GM19463 (cell line): ENCODE measurements around the gene HSPBAP1.

Experiments
- ATAC-seq: cut with Tn5 transposase; IDR thresholded peaks from one replicate; pipeline ENCODE4 v1.9.1; 2021; ENCODE audit warnings: mild to moderate bottlenecking, moderate library complexity; ENCODE audit not compliant: unreplicated experiment

Gene HSPBAP1, protein sequence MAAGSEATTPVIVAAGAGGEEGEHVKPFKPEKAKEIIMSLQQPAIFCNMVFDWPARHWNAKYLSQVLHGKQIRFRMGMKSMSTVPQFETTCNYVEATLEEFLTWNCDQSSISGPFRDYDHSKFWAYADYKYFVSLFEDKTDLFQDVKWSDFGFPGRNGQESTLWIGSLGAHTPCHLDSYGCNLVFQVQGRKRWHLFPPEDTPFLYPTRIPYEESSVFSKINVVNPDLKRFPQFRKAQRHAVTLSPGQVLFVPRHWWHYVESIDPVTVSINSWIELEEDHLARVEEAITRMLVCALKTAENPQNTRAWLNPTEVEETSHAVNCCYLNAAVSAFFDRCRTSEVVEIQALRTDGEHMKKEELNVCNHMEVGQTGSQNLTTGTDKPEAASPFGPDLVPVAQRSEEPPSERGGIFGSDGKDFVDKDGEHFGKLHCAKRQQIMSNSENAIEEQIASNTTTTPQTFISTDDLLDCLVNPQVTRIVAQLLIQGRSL

DNA sequence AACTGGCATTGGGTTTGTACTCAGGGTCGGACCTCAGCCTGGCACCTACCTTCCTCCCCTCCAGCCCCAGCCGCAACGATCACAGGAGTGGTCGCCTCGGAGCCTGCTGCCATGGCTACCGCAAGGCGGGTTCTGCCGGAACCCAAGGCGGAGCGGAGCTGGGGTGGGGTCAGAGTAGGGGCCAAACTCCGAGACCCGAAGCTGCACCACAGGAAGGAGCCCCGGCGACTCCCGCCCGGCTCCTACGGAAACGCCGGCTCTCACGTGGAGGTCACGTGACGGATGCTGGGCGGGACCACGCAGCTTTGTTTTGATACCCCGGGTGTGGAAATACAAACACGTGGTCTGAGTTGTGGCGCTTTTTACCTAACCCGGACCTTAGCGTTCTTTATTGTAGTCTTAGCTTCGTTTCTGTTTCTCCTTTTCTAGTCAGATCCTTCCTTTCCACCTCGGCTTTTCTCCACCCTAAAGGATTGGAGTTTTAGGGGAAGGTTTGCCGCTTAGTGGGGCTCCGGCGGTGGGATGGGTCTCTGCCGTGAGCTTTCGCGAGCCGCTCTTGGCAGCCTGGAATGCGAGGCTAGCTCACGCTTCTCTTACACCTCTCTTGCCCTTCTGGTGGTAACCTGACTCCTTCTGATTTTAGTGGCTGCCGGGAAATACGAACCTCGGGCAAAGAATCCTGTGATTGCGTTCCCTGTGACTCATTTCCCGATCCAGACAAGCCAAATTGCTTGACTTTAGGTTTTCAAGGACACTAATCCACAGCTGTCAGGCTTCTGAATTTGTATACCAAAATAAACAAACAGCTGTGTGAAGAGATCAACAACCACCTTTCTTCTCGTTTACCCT, at the start of gene HSPBAP1:
Gene HSPBAP1 (minus strand): TSS at position 264 of the 849 bp plus-strand sequence. CDS start 151 bp downstream, at position 113.
- peak; percentile 53 for ATAC-seq

DNA sequence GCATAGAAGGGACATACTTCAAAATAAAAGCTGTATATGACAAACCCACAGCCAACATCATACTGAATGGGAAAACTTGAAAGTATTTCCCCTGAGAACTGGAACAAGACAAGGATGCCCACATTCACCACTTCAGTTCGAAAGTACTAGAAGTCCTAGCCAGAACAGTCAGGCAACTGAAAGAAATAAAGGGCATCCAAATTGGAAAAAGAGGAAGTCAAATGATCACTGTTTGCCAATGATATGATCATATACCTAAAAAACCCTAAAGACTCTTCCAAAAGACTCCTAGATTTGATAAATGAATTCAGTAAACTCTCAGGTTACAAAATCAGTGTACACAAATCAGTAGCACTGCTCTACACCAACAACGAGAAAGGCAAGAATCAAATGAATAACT, 42.0 kb upstream of the HSPBAP1 start:
- ATAC-seq = no peak

DNA sequence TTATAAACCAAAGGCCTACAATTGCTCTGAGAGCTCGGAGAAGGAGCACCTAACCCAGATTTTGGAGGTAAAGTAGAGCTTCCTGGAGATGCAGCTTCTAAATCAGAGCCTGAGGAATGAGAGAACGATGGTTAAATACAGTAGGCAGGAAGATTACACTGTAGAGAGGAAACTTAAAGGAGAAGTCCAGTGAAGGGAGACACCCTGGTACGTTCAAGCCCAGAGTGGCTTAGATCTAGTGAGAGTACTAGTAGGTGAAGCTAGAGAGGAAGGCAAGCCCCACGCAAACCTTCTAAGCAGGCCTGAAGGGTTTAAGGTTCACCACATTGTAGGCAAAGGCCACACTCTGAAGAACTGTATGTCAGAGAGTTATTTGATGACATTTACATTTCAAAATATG, 34.6 kb upstream of the HSPBAP1 start:
- ATAC-seq = no peak

DNA sequence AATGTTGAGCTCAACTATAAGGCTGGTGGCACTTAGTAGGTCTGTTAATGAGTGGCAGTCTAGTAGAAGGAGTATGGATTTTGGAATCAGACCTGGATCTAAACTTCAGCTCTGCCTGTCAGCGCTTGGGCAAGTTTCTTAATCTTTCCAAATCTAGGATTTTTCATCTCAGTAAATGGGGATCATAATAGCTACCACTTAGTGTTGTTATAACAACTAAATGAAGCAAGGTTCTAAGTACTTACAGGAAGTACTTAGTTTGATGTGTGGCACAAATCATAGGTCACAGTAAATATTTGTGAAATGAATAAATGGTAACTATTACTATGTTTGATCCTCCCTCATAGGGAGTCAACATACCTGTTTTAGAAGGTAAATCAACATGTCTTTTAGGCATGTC, 32.6 kb upstream of the HSPBAP1 start:
- ATAC-seq = no peak

DNA sequence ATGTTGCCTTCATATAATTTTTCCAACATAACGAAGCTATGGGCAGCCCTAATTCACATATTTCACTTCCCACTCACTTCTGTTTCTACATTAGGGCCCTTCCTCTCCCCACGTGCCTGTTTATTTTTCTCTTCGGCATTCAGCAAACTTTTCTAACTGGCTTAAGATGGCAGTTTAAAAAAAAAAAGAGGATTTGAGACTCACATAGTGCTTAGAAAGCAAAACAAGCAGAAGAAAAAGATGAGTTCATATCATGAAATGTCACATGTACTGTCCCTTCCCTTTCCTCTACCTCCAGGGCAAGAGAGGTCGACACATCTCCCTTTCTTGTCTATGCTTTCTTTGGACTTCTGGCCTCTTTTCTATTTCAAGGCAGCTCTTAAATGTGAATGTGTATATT, 31.8 kb upstream of the HSPBAP1 start:
- no peak for ATAC-seq

DNA sequence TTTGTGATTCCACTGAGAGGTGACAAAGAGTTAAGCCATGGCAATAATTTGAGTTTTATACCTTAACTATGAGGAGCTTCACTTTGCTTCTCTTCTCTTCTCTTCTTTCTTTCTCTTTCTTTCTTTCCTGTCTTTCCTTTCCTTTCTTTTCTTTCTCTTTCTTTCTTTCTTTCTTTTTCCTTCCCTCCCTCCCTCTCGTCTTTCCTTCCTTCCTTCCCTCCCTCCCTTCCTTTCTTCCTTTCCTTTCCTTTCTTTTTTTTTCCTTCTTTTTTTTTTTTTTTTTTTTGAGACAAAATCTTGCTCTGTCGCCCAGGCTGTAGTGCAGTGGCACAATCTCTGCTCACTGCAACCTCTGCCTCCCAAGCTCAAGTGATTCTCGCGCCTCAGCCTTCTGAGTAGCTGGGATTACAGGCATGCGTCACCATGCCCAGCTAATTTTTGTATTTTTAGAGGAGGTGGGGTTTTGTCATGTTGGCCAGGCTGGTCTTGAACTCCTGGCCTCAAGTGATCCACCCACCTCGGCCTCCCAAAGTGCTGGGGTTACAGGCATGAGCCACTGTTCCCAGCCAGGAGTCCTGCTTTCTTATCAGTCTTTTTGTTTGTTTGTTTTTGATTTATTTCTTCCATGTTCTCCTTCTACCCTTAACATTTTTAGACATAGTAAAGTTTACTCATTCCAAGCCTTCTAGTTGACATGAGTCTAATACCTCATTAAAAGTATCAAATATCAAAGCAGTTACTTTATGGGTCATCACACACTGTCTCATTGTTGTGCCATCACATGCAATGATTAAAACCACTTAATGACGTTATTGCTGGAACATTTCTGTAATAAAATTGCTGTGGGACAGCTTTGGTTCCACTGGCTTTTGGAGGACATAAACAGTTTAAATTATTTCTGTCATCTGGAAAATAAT, 31.1 kb upstream of the HSPBAP1 start:
- ATAC-seq = no peak

DNA sequence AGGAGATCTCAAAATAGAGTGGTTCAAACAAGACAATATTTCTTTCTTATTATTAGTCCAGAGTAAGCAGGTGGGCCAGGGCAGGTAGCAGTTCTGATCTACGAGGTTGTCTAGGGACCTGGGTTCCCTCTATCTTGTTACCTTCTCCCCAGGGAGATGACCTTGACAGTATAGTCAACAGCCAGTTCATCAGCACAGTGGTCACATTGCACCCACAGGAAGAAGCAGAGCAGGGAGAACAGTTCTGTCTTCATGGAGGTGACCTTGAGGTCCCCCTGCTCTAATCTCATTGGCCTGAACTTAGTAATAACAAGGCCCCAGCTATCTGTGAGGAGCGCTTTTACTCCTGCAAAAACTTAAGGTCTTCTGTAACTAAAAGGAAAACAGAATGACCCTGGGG, 23.0 kb upstream of the HSPBAP1 start:
- ATAC-seq = no peak

DNA sequence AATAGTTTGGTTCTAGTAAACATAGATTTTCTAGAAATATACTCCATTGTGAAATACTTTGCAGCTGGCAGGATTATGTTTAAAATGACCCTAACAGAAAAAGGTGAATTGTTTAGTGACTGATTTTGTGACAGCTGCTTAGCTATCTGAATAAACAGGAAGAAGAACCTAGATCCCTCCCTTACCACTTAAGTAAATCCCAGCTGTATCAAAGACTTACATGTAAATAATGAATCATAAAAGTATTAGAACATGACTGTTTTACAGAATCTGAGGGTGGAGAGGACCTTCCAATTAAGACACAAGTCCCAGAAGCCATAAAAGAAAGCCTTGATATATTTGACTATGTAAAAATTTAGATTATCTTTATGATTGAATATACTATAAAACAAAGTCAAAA, 17.1 kb upstream of the HSPBAP1 start:
- ATAC-seq = no peak

DNA sequence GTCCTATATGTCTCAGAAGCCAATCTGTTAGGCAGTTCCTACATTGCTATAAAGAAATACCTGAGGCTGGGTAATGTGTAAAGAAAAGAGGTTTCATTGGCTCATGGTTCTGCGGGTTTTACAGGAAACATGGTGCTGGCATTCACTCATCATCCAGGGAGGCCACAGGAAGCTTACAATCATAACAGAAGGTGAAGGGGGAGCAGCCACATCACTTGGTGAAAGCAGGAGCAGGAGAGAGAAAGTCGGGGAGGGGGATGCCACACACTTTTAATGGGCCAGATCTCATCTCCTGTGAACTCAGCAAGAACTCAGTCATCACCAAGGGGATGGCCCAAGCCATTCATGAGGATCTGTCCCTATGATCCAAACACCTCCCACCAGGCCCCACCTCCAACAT, 10.3 kb upstream of the HSPBAP1 start:
- ATAC-seq = no peak

DNA sequence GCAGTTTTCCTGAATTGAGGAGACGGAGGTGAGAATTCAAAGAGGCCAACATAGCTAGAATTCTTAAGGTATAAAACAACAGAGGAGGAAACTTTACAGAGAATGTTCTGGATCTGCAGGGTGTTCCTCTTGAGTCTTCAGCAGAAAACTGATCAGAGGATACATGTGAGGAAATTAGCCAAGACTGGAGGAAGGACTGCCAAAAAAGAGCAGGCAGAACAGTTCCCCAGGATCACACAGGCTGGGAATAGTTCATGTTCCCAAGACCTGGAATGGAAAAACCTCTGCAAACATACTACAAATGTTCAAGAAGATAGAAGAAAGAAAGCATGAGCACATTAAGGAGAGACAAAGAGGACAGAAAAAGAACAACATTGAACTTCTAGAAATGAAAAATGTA, 8.7 kb upstream of the HSPBAP1 start:
- no peak for ATAC-seq

DNA sequence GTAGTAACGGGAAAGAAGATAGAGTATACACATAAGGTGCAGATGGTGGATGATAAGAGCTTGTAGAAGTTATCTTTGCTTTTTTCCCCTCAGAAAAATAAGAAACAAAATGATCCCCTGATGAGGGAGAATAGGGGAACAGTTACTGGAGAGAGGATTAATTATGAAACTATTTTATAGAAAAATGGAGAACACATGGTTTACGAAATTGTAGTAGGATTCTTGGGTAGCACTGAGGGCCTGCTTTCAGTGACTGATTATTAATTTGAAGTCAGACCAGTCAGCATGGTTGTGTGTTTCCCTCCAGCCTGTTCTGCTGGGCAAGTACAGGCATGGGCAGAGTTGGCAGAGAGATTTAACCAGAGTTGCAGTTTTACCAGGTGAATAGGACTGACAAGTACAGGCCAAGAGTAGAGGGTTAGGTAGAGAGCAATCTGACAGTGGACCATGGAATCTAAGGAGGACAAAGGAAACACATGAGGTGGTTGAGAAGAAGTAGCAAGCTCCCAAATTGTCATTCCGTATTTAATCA, 7.1 kb upstream of the HSPBAP1 start:
- ATAC-seq = no peak

DNA sequence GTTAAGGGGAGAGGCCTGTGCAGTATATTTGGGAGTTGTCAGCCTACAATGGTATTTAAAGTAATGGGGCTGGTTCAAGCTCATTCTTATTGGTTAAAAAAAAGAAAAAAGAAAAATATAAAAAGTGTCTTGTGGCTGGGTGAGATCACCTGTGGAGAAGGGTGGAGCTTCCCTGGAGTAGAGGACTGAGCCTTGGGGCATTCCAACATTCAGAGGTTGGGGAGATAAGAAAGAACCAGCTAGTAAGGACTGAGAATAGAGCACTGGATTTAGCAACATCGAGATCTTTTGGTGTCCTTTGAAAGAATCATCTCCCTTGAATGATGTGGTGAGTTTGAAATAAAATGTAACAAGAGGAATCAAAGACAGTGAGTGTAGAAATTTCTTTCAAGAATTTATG, 6.4 kb upstream of the HSPBAP1 start:
- no peak for ATAC-seq

DNA sequence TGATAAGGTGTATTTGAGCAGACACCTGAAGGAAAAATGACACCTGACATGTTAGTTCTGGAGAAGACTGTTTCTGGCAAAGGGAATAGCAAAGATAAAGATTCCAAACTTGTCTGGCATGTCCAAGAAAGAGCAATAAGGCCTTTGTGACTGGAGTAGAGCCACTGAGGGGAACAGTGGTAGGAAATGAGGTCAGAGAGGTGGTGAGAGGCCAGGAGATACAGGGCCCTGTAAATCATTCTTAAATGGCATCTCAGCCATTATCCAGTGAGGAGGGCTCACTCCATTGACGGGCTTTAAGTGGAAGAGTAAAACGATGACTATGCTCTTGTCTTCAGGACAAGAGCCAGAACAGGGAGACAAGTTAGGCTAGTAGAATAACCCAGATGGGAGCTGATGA, 5.7 kb upstream of the HSPBAP1 start:
- ATAC-seq = no peak

DNA sequence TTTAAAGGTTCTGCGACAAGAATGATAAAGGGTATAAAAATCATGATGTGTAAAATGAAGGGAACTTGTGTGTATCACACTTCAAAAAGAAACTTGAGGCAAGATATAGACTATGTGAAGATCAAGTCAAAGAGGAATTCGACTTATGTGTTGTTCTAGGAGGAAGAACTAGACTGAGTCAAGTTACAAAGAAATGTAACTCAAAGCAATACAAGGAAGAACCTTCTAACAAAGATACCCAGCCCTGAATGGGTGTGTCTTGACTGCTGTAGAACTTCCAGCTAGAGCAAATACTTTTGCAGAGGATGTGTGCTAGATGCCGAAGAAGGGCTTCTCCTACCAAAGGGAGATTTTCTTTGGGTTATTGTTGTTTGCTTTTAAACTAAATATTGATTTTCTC, 3.7 kb upstream of the HSPBAP1 start:
- no peak for ATAC-seq

DNA sequence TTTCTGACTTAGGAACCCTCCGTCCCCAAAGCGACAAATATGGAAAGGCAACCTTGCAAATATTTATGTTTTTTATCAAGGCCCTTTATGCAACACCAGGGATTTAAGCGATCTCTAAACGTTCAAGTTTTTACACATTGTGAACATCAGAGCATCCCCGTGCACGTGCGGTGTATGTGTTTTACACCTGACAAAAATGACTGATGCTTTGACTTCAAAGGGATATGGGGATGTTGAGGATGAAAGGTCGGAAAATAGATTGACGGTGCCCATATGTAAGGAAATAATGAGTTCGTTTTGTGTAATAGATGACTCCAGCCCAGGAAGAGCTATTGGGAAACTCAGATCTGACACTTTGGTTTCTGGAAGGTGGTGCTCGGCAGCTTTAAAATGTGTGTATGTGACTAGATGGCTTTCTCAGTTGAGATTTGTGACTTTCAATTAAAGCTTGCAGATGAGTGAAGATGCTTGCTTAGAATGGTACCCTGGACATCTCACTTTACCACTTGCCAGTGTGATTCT, 2.1 kb upstream of the HSPBAP1 start:
- ATAC-seq = no peak

DNA sequence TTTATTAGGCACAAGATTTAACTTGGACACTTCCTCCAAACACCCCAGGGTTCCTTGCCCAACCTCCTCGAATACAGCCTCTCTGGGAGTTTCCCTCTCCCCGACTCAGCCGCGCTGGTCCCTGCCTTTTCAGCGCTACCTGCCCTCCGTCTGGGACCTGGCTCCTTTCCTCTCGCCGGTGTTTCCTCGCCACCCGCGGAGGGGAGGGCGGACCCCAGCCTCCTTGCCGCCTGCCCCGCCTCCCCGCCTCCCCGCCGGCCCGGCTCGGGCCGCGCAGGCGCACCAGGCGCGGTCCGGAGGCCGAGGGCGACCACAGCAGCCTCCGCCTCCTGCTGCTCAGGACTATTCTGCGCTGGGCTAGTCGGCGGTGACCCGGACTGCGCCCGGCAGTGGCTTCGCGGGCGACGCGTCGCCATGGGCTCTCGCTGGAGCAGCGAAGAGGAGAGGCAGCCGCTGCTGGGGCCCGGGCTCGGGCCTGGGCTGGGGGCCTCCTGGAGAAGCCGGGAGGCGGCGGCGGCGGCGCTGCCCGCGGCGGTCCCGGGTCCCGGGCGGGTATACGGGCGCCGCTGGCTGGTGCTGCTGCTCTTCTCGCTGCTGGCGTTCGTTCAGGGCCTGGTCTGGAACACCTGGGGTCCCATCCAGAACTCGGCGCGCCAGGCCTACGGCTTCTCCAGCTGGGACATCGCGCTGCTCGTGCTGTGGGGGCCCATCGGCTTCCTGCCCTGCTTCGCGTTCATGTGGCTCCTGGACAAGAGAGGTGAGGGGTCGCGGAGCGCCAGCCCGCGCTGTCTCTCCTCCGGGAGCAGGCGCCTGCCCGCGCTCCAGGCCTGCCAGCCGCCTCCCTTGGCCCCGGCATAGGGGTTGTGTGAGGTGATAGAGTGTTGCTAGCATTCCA, 1.4 kb upstream of the HSPBAP1 start, which contains the start of gene SLC49A4:
Gene SLC49A4 (plus strand): TSS at position 291 of the 895 bp plus-strand sequence. CDS start 124 bp downstream, at position 415.
- ATAC-seq = peak; percentile 79

DNA sequence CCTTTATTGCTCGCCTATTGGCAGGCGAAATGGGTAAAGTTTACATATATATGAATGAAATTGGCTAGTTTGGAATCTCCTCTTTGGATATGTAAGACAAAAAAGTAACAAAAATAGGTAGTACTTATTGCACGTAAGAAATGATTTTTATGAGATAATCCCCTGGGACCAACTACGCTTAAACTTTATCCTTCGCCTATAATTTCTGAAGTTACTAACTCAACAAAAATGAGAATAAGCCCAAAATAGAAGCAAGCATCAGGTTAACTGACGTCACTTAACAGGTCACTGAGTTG, 800 bp upstream of the HSPBAP1 start:
- no peak for ATAC-seq

DNA sequence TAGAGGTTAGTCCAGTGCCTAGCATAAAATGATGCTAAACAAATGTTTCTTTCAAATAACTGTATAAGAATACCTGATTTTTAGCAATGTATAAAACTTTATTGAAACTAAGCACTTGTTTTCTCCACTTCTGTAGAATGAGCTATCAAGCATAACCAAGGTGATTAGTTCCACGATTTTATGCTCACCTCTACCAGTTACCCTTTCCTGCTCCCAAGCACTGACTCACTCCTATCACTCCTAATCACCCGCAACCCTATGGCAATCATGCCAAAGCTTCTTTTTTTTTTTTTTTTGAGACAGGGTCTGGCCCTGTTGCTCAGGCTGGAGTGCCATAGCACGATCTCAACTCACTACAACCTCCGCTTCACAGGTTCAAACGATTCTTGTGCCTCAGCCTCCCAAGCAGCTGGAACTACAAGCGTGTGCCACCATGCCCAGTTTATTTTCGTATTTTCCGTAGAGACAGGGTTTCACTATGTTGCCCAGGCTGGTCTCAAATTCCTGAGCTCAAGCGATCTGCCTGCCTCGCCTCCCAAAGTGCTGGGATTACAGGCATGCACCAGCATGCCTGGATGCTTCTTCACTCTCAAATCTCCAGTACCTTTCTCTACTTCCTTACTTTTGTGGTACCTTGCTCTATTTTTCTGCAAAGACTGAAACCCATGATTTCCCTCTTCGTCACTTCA, 3.9 kb downstream of the HSPBAP1 start:
- ATAC-seq = no peak

DNA sequence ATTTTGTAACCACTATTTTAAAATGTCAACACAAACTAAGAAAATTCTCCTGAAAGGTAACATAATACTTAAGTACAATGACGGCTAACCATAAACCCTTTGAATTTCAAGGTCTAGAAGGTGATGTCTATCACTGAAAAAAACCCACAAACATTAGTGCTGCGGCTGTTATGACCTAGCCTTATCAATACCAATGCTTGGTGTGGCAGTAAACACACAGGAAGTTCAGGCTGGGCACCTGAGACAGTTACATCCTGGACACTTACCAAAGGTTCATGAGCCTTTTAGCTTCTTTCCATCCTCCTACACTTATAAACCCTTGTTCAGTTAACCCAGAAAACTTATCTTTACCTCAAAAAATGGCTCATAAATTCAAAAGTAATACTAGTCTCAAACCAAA, 5.8 kb downstream of the HSPBAP1 start:
- ATAC-seq = no peak
